PC-9 (cell line): Measurements from ENCODE around the gene RAB3IL1. TPM values are rescaled to one million over a fixed set of nuclear protein-coding genes. Genes with fewer than 3 reads are reported as not detected.
A peak's percentile ranks its signal among the peaks of the same experiment; 100 is the strongest.

ENCODE experiments used
- BruUV-seq: library from RNA; stranded (reverse); fragments of 400-500 nt; replicated peaks from 2 replicates; lab custom pipeline; 2021; lab: Mats Ljungman, UMichigan
- CTCF ChIA-PET: fragments of 300-600 bp; sonication (Branson Sonifier 250); formaldehyde crosslinking; loops from one replicate; lab custom pipeline; 2022; ENCODE audit warnings: antibody characterized with exemption; lab: Charles Lee
- POLR2A ChIA-PET: fragments of 300-600 bp; sonication (Branson Sonifier 250); formaldehyde crosslinking; loops from one replicate; lab custom pipeline; 2022; ENCODE audit warnings: antibody characterized with exemption; ENCODE audit not compliant: unreplicated experiment; lab: Charles Lee
- DNase-seq, 2 experiments: peaks; one replicate each; pipeline versions ENCODE4 v3.0.0 to v3.0.0-alpha.2; 2015 to 2022; ENCODE audit warnings: mixed read lengths in 1 of 2
- H2AFZ ChIP-seq: fragments of 200-600 bp; sonication (generic); 2 replicates; pipeline ENCODE4 v1.8.1; 2017; ENCODE audit warnings: antibody characterized with exemption
- H3F3A ChIP-seq: fragments of 200-600 bp; sonication (generic); 2 replicates; pipeline ENCODE4 v1.8.1; 2017; ENCODE audit warnings: antibody characterized with exemption, mild to moderate bottlenecking, low read depth; ENCODE audit not compliant: insufficient read depth
- H3K27ac ChIP-seq: fragments of 200-600 bp; sonication (generic); 2 replicates; pipeline ENCODE4 v1.6.1; 2016; ENCODE audit warnings: mixed run types
- H3K27me3 ChIP-seq: fragments of 200-600 bp; sonication (generic); 2 replicates; pipeline ENCODE4 v1.6.1; 2016; ENCODE audit warnings: low read depth, mixed run types; ENCODE audit not compliant: insufficient read depth
- H3K36me3 ChIP-seq: fragments of 200-600 bp; sonication (generic); 2 replicates; pipeline ENCODE4 v1.6.1; 2016; ENCODE audit warnings: low read depth, mixed run types
- H3K4me1 ChIP-seq: fragments of 200-600 bp; sonication (generic); replicated peaks from 2 replicates; pipeline ENCODE4 v1.6.1; 2016; ENCODE audit warnings: mixed run types; ENCODE audit not compliant: insufficient read depth
- H3K4me2 ChIP-seq: fragments of 200-600 bp; sonication (generic); 2 replicates; pipeline ENCODE4 v1.6.1; 2017; ENCODE audit warnings: mixed run types
- H3K4me3 ChIP-seq: fragments of 200-600 bp; sonication (generic); 2 replicates; pipeline ENCODE4 v1.6.1; 2016; ENCODE audit warnings: mixed run types
- H3K79me2 ChIP-seq: fragments of 200-600 bp; sonication (generic); 2 replicates; pipeline ENCODE4 v1.6.1; 2017; ENCODE audit warnings: low read depth, mixed run types
- H3K9me2 ChIP-seq: fragments of 200-600 bp; sonication (generic); 2 replicates; pipeline ENCODE4 v1.8.1; 2017; ENCODE audit warnings: mild to moderate bottlenecking; ENCODE audit not compliant: insufficient read depth
- H3K9me3 ChIP-seq: fragments of 200-600 bp; sonication (generic); 2 replicates; pipeline ENCODE4 v1.8.1; 2016; ENCODE audit warnings: low read depth; ENCODE audit not compliant: insufficient read depth
- H4K20me1 ChIP-seq: fragments of 200-600 bp; sonication (generic); 2 replicates; pipeline ENCODE4 v1.8.1; 2017; ENCODE audit not compliant: insufficient read depth
- CTCF ChIP-seq: fragments of 200-600 bp; sonication (generic); conservative IDR thresholded peaks from 2 replicates; pipeline ENCODE4 v1.6.1; 2017; ENCODE audit warnings: mixed run types, antibody characterized with exemption, mild to moderate bottlenecking, moderate library complexity
- EZH2 ChIP-seq: fragments of 200-600 bp; sonication (generic); IDR thresholded peaks from 2 replicates; pipeline ENCODE4 v1.8.0; 2017; ENCODE audit warnings: antibody characterized with exemption, low read depth
- intact Hi-C: fragments of 100-400 bp; cut with micrococcal nuclease; formaldehyde crosslinking; loops from one replicate; pipeline ENCODE4 v1.10.0; 2022; ENCODE audit not compliant: unreplicated experiment
- total RNA-seq: library from RNA; stranded (reverse); gene quantifications from 2 replicates; pipeline ENCODE4 v1.2.3, GENCODE V29; 2021

Gene RAB3IL1
- total RNA-seq, 1 experiment from 2014 or later = 4.4 TPM

- H3K36me3 ChIP-seq = no peaks in the 10 kb centered on the region
- CTCF ChIA-PET = interaction anchor here (0.6 to 0.7 kb wide), 2 partner anchors 66 to 207 kb away, joined by 3 to 4 read pairs; no protein-coding TSS in a partner anchor
- H3K27ac ChIP-seq = no peak overlapping the region
- H3K4me2 ChIP-seq = no peak overlapping the region
- H3F3A ChIP-seq = no peaks in the 10 kb centered on the region
- H3K4me3 ChIP-seq = no peak overlapping the region
- no TSS peak for BruUV-seq
- no peak overlapping the region for H2AFZ ChIP-seq
- H3K9me3 ChIP-seq = no peaks in the 10 kb centered on the region
- H3K27me3 ChIP-seq = no peaks in the 10 kb centered on the region
- no peaks in the 10 kb centered on the region; the same call in 1 of the 2 replicates for H3K4me1 ChIP-seq
- intact Hi-C loops = no loop called here
- no peaks in the 10 kb centered on the region for H4K20me1 ChIP-seq
- POLR2A ChIA-PET = no interaction called here
- H3K79me2 ChIP-seq = no peaks in the 10 kb centered on the region
- no peaks in the 10 kb centered on the region for H3K9me2 ChIP-seq
- DNase-seq = no peak
- TF ChIP-seq EZH2 (no peak), CTCF (no peak)
Measured at GRCh38 chr11:61901397-61901796, 16.0 kb downstream of the RAB3IL1 start.

GRCh38 chr11:61900251-61900650 is 17.1 kb downstream of the RAB3IL1 start:
- intact Hi-C loops = no loop called here
- no peak for DNase-seq

GRCh38 chr11:61899146-61899841 is 18.1 kb downstream of the RAB3IL1 start:
- Histone ChIP-seq H3K4me2 (peak overlapping the region; percentile 39; the same call in 1 of the 2 replicates), H4K20me1 (no peaks in the 10 kb centered on the region), H3K9me3 (no peaks in the 10 kb centered on the region), H3F3A (no peaks in the 10 kb centered on the region), H3K4me3 (no peak overlapping the region), H3K4me1 (no peaks in the 10 kb centered on the region; the same call in 1 of the 2 replicates), H3K9me2 (no peaks in the 10 kb centered on the region), H2AFZ (no peak overlapping the region), H3K36me3 (no peaks in the 10 kb centered on the region), H3K27ac (no peak overlapping the region), H3K27me3 (no peaks in the 10 kb centered on the region), H3K79me2 (no peaks in the 10 kb centered on the region)
- BruUV-seq = no TSS peak
- intact Hi-C loops = loop anchor here (1.0 to 5.0 kb wide), 7 partner anchors 28 to 209 kb away; no protein-coding TSS in a partner anchor
- peak; percentile 73 to 90 for DNase-seq
- CTCF ChIA-PET = interaction anchor here (0.5 to 2.5 kb wide), 11 partner anchors 24 to 1081 kb away, joined by 3 to 36 read pairs (median 6); no protein-coding TSS in a partner anchor
- TF ChIP-seq CTCF (peak; percentile 100), EZH2 (no peak)
- POLR2A ChIA-PET = interaction anchor here (0.5 kb wide), 1 partner anchor 1806 kb away, joined by 9 read pairs; no protein-coding TSS in a partner anchor

More at GRCh38 chr11:61900251-61900650, 17.1 kb downstream of the RAB3IL1 start:
- Histone ChIP-seq H2AFZ (no peak overlapping the region), H3F3A (no peaks in the 10 kb centered on the region), H3K36me3 (no peaks in the 10 kb centered on the region), H3K4me2 (no peak overlapping the region), H3K79me2 (no peaks in the 10 kb centered on the region), H3K27me3 (no peaks in the 10 kb centered on the region), H3K9me2 (no peaks in the 10 kb centered on the region), H3K9me3 (no peaks in the 10 kb centered on the region), H3K4me3 (no peak overlapping the region), H4K20me1 (no peaks in the 10 kb centered on the region), H3K27ac (no peak overlapping the region), H3K4me1 (no peaks in the 10 kb centered on the region; the same call in 1 of the 2 replicates)
- no TSS peak for BruUV-seq
- ChIA-PET POLR2A (interaction anchor here (0.7 kb wide), 1 partner anchor 79 kb away, joined by 3 read pairs; no protein-coding TSS in a partner anchor), CTCF (interaction anchor here (0.5 to 2.4 kb wide), 3 partner anchors 22 to 182 kb away, joined by 3 to 30 read pairs (median 4); no protein-coding TSS in a partner anchor)
- TF ChIP-seq EZH2 = no peak
- no peak for TF ChIP-seq CTCF
